Right cardiac atrium (tissue), 5 donors: ENCODE measurements around the gene CD24. TPM values are rescaled to one million over a fixed set of nuclear protein-coding genes. Genes with fewer than 3 reads are reported as not detected.
A peak's percentile ranks its signal among the peaks of the same experiment; 100 is the strongest.

Experiments used
- ATAC-seq, 2 donors: fragments of 200-7000 bp; cut with Tn5 transposase; one replicate each; pipeline versions ENCODE4 v1.8.0 to v1.9.1; 2020; ENCODE audit warnings: moderate library complexity in 2 of 2, mild to moderate bottlenecking in 1 of 2
- DNase-seq, 3 donors: peaks; one replicate each; pipeline ENCODE4 v3.0.0-alpha.2; 2020
- H3K27ac ChIP-seq: one replicate; pipeline ENCODE4 v1.5.1; 2013; ENCODE audit warnings: mild to moderate bottlenecking, low read length, control low read depth, moderate library complexity
- H3K27me3 ChIP-seq: one replicate; pipeline ENCODE4 v1.6.1; 2013; ENCODE audit not compliant: control insufficient read depth, insufficient read depth
- H3K4me1 ChIP-seq: one replicate; pipeline ENCODE4 v1.6.1; 2013; ENCODE audit warnings: low read length; ENCODE audit not compliant: control insufficient read depth, insufficient read depth
- H3K4me3 ChIP-seq: one replicate; pipeline ENCODE4 v1.5.1; 2013; ENCODE audit warnings: low read length, control low read depth
- H3K9me3 ChIP-seq: one replicate; pipeline ENCODE4 v1.6.1; 2013; ENCODE audit warnings: low read length; ENCODE audit not compliant: control insufficient read depth
- WGBS: extraction: QIAGEN DNeasy Blood & Tissue Kit; methylation state at CpG from one replicate; pipeline ENCODE4 v1.1.7; 2013; 5-methylcytosine and 5-hydroxymethylcytosine counted together
- intact Hi-C, 4 donors: fragments of 100-400 bp; cut with DNase I; formaldehyde crosslinking; loops; one replicate each; pipeline versions ENCODE4 v1.11.0 to v1.14.0; 2022 to 2023
- polyA plus RNA-seq: library from polyadenylated mRNA; stranded (reverse); fragments of 200-250 nt; gene quantifications from one replicate; pipeline ENCODE4 v1.2.3, GENCODE V29; 2013
- total RNA-seq, 4 donors: library from RNA; stranded (reverse); fragmentation: NEBNext Ultra II Directional; extraction: Animal tissue kit (Norgen Biotek cat#: 25700); gene quantifications; one replicate each; pipeline ENCODE4 v1.2.1, GENCODE V29; 2021
- donor health status: healthy with polysubstance abuse.
- donor health status: DM: no; HTN: yes; CAD: no.
- donor health status: DM: no; HTN: no; CAD: no.
- donor health status: DM: no; HTN: yes; CAD: no; lungs with severe emphysema.
- donor health status: DM: yes; HTN: yes; CAD: no.

CD24 gene
- total and polyA plus RNA-seq, 5 donors: 0.60 to 2.2 (median 1.2) TPM; not detected in 1

GRCh38 chr6:106927531-106928398 is 46.8 kb downstream of the CD24 start:
- intact Hi-C loops: no loop called here
- Histone ChIP-seq H3K27me3 (no peaks in the 10 kb centered on the region), H3K4me1 (no peaks in the 10 kb centered on the region), H3K9me3 (no peaks in the 10 kb centered on the region), H3K27ac (no peak overlapping the region), H3K4me3 (no peak overlapping the region)
- ATAC-seq (no peak), DNase-seq (peak in 2 of 3 donors; percentile 15 to 56)
- 13% methylated on average over 5 of the region's 5 CpGs for WGBS

DNA sequence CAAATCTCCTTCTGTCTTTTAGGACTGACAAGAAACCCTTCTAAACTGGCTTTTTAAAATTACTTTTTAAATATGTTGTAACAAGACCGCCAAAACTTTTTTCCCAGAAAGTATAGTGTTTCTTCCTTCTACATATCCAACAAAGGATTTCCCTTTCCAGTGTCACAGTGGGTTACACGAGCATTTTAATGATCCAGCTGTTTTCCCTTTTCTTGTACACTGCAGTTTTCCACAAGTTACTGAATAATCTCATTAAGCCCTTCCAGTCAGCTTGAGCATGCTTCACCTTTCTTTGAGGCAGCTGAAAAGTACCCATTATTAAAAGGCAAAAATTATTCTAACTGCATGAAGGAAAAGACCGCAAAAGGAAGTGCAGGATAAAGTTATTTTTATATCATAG is 48.6 kb downstream of the CD24 start:
- 62% methylated on average over 3 of the region's 3 CpGs for WGBS
- no peak overlapping the region for H3K4me3 ChIP-seq
- H3K4me1 ChIP-seq: no peaks in the 10 kb centered on the region
- no peak overlapping the region for H3K27ac ChIP-seq
- DNase-seq: no peak
- H3K9me3 ChIP-seq: no peaks in the 10 kb centered on the region
- ATAC-seq: no peak
- H3K27me3 ChIP-seq: no peaks in the 10 kb centered on the region
- intact Hi-C loops: no loop called here

- intact Hi-C loops: no loop called here
- Histone ChIP-seq H3K9me3 (no peaks in the 10 kb centered on the region), H3K4me3 (no peak overlapping the region), H3K27ac (no peak overlapping the region), H3K4me1 (no peaks in the 10 kb centered on the region), H3K27me3 (no peaks in the 10 kb centered on the region)
- DNase-seq (no peak), ATAC-seq (no peak)
- 15% methylated on average over 17 of the region's 17 CpGs for WGBS
These were observed 49.6 kb downstream of the CD24 start for GRCh38 chr6:106924694-106925523.

- H3K9me3 ChIP-seq: no peaks in the 10 kb centered on the region
- intact Hi-C loops: no loop called here
- H3K4me3 ChIP-seq: no peak overlapping the region
- H3K27ac ChIP-seq: no peak overlapping the region
- 71% methylated on average over 4 of the region's 4 CpGs for WGBS
- H3K27me3 ChIP-seq: no peaks in the 10 kb centered on the region
- no peak for DNase-seq
- no peak for ATAC-seq
- H3K4me1 ChIP-seq: no peaks in the 10 kb centered on the region
These were observed 51.9 kb downstream of the CD24 start for GRCh38 chr6:106922626-106923025.

Other genes starting within 250 kb of the CD24 start
- gene MTRES1, start 53.5 kb upstream of the CD24 start, total RNA-seq: 10 to 100 TPM; 26.2 to 34.3 (median 29.3) TPM
- gene MTRES1, start 53.5 kb upstream of the CD24 start, polyA plus RNA-seq: 60.2 TPM
- 1 to 10 TPM in 2 of 4 donors, under 1 TPM in 2; 0.91 to 1.4 (median 0.97) TPM for gene BEND3, start 140.8 kb upstream of the CD24 start, total RNA-seq
- gene BEND3, start 140.8 kb upstream of the CD24 start, polyA plus RNA-seq: 0.36 TPM